Measurements from ENCODE around the gene TUBB2B.

Gene TUBB2B

GRCh38 chr6:3230900-3231246, 3.4 kb upstream of the TUBB2B start:
- TF ChIP-seq CTCF (IDR thresholded peaks at IDR 0.05; ENCODE audit: low read depth, low read length): no peak
- in situ Hi-C loops (cut with HindIII; ENCODE audit: low sequenced_read_pairs): no loop called here
- H3K4me3 ChIP-seq (ENCODE audit: low read depth, low read length): peak overlapping the region; percentile 63
- no peak for DNase-seq (ENCODE audit: low read depth, low spot score)

- no peak overlapping the region for H3K4me3 ChIP-seq (ENCODE audit: low read depth, low read length)
- no peak for TF ChIP-seq CTCF (IDR thresholded peaks at IDR 0.05; ENCODE audit: low read depth, low read length)
Measured at GRCh38 chr6:3230256-3230882, 2.9 kb upstream of the TUBB2B start.

GRCh38 chr6:3229566-3230178, 2.2 kb upstream of the TUBB2B start:
- DNase-seq (ENCODE audit: low read depth, low spot score): no peak
- in situ Hi-C loops (cut with HindIII; ENCODE audit: low sequenced_read_pairs): no loop called here
- peak overlapping the region; percentile 21 for H3K4me3 ChIP-seq (ENCODE audit: low read depth, low read length)
- TF ChIP-seq CTCF (IDR thresholded peaks at IDR 0.05; ENCODE audit: low read depth, low read length): no peak

More at GRCh38 chr6:3230256-3230882, 2.9 kb upstream of the TUBB2B start:
- no peak for DNase-seq (ENCODE audit: low read depth, low spot score)
- in situ Hi-C loops (cut with HindIII; ENCODE audit: low sequenced_read_pairs): no loop called here

GRCh38 chr6:3228771-3229565, 1.5 kb upstream of the TUBB2B start:
- peak overlapping the region; percentile 25 for H3K4me3 ChIP-seq (ENCODE audit: low read depth, low read length)
- no peak for DNase-seq (ENCODE audit: low read depth, low spot score)
- in situ Hi-C loops (cut with HindIII; ENCODE audit: low sequenced_read_pairs): no loop called here
- TF ChIP-seq CTCF (IDR thresholded peaks at IDR 0.05; ENCODE audit: low read depth, low read length): no peak

- in situ Hi-C loops (cut with HindIII; ENCODE audit: low sequenced_read_pairs): no loop called here
- TF ChIP-seq CTCF (IDR thresholded peaks at IDR 0.05; ENCODE audit: low read depth, low read length): no peak
- no peak for DNase-seq (ENCODE audit: low read depth, low spot score)
- peak overlapping the region; percentile 56 for H3K4me3 ChIP-seq (ENCODE audit: low read depth, low read length)
Measured at GRCh38 chr6:3228046-3228671, 706 bp upstream of the TUBB2B start.

- in situ Hi-C loops (cut with HindIII; ENCODE audit: low sequenced_read_pairs): no loop called here
- no peak for TF ChIP-seq CTCF (IDR thresholded peaks at IDR 0.05; ENCODE audit: low read depth, low read length)
- H3K4me3 ChIP-seq (ENCODE audit: low read depth, low read length): peak overlapping the region; percentile 56
- no peak for DNase-seq (ENCODE audit: low read depth, low spot score)
Measured at GRCh38 chr6:3226481-3227362, 731 bp downstream of the TUBB2B start.
